ENCODE data around the gene GLYR1. TPM values are rescaled to one million over a fixed set of nuclear protein-coding genes. Genes with fewer than 3 reads are reported as not detected.
A peak's percentile ranks its signal among the peaks of the same experiment; 100 is the strongest.

The GLYR1 gene
- total and polyA plus RNA-seq, 9 of the 15 experiments (the other 6 are each of a cell fraction or from before 2014, with no cell fraction given) = 6.7 to 99.2 (median 60.2) TPM

GRCh38 chr16:4768549-4769305, 78.4 kb downstream of the GLYR1 start (continued):
- no peak for TF ChIP-seq IRF1 (CRISPR knock-in tag; IDR thresholded peaks at IDR 0.05; ENCODE audit: borderline replicate concordance)
- peak; percentile 72; the same call in 1 of the 2 replicates for TF ChIP-seq ZHX1 (conservative IDR thresholded peaks at IDR 0.05; ENCODE audit: low read length)
- no peak for TF ChIP-seq ZFP91 (CRISPR knock-in tag; IDR thresholded peaks at IDR 0.05)
- TF ChIP-seq GABPA (tag; conservative IDR thresholded peaks at IDR 0.05; ENCODE audit: low read depth) = peak; percentile 94
- TF ChIP-seq TAF1 (IDR thresholded peaks at IDR 0.05; ENCODE audit: control insufficient read depth, extremely low read depth, insufficient read depth, low read length, severe bottlenecking) = peak; percentile 36
- no peak for TF ChIP-seq PHF21A (IDR thresholded peaks at IDR 0.05; ENCODE audit: borderline replicate concordance, low read depth)
- TF ChIP-seq ZNF512 (tag; IDR thresholded peaks at IDR 0.05) = no peak
- TF ChIP-seq MYC (IDR thresholded peaks at IDR 0.05; ENCODE audit: low read depth, low read length) = peak; percentile 55; the same call in 1 of the 2 replicates
- TF ChIP-seq MYC (CRISPR knock-in tag; IDR thresholded peaks at IDR 0.05; ENCODE audit: borderline replicate concordance, low read depth) = no peak
- TF ChIP-seq ZBTB12 (CRISPR knock-in tag; IDR thresholded peaks at IDR 0.05) = no peak
- TF ChIP-seq PML (IDR thresholded peaks at IDR 0.05; ENCODE audit: low read length) = peak; percentile 46; the same call in 1 of the 2 replicates
- TF ChIP-seq TAF7 (tag; IDR thresholded peaks at IDR 0.05) = no peak
- TF ChIP-seq PURB (CRISPR knock-in tag; IDR thresholded peaks at IDR 0.05; ENCODE audit: low read depth) = no peak
- TF ChIP-seq ZNF12 (CRISPR knock-in tag; IDR thresholded peaks at IDR 0.05) = 0 out of 2 replicates have a peak, but pooled peaks have one; percentile 67
- TF ChIP-seq HNRNPLL (IDR thresholded peaks at IDR 0.05; ENCODE audit: low read depth, low read length, poor library complexity, severe bottlenecking) = peak; percentile 92
- no peak for TF ChIP-seq STAT5A (IDR thresholded peaks at IDR 0.05; ENCODE audit: borderline replicate concordance, low read length)
- TF ChIP-seq ZNF184 (CRISPR knock-in tag; IDR thresholded peaks at IDR 0.05) = no peak
- peak; percentile 70 to 74 for TF ChIP-seq RCOR1 (IDR thresholded peaks at IDR 0.05; ENCODE audit: borderline replicate concordance in 1 of 2, low read depth in 2 of 2, low read length in 2 of 2)
- TF ChIP-seq TAF15 (IDR thresholded peaks at IDR 0.05; ENCODE audit: low read depth, low read length) = no peak

Data from K562 (cell line).